ENCODE data around the gene DBH.

Gene DBH

DNA sequence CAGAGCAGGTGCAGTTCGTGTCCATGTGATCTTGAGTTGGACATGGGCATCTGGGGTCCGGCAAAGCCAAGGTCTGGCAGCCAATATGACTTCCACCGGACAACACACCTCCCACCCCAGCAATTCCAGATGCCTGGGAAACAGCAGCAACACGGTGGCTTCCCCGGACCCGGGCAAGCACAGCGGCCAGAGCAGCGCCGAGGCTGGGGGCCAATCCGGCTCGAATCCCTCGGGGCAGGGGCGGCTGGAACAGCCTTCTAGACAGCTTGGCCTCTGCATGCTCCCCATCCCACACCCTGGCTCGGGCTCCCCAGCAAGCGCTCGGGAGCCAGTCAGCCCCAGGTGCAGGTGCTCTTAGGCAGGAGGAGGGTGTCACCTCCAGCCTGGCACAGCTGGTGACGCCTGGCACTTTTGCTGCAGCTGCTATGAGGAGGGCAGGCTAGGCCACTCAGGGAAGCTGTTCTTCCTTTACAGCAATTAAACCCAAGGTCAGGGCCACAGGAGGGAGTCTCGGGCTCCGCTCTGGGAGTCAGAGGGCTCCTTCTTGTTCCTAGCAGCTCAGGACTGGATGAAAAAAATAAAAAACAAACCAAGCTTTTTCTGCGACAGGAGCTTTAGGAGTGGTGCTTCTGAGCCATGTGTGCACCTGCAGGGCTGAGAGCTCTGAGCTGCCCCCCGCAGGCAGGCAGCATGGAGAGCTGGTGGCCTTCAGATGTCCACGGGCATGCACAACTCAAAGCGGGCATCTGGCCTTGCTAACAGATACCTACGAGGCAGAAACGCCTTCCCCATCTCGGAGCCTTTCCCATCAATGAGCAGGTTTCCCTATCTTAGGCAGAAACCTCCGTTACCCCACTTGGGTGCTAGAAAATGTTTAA, 28.2 kb downstream of the DBH start:
- Histone ChIP-seq H3K4me2 (ENCODE audit: insufficient read depth, low read length) (no peak overlapping the region), H4K20me1 (ENCODE audit: insufficient read depth, low read length) (no peaks in the 10 kb centered on the region), H3K9ac (ENCODE audit: low read depth, low read length) (no peak overlapping the region), H2AFZ (ENCODE audit: low read depth, low read length) (no peak overlapping the region), H3K27ac (ENCODE audit: low read length) (no peak overlapping the region), H3K4me3 (ENCODE audit: low read depth in 1 of 2, low read length in 2 of 2) (no peak overlapping the region), H3K79me2 (ENCODE audit: insufficient read depth, low read length) (no peaks in the 10 kb centered on the region), H3K36me3 (ENCODE audit: insufficient read depth, low read length) (no peaks in the 10 kb centered on the region), H3K9me3 (ENCODE audit: insufficient read depth, low read length, severe bottlenecking) (no peaks in the 10 kb centered on the region), H3K27me3 (ENCODE audit: insufficient read depth, low read length, poor library complexity) (no peaks in the 10 kb centered on the region), H3K4me1 (ENCODE audit: insufficient read depth, low read length) (no peaks in the 10 kb centered on the region)
- ATAC-seq (ENCODE audit: insufficient read depth, low read depth) (no peak), DNase-seq (no peak)
- TF ChIP-seq, protein P1, sequence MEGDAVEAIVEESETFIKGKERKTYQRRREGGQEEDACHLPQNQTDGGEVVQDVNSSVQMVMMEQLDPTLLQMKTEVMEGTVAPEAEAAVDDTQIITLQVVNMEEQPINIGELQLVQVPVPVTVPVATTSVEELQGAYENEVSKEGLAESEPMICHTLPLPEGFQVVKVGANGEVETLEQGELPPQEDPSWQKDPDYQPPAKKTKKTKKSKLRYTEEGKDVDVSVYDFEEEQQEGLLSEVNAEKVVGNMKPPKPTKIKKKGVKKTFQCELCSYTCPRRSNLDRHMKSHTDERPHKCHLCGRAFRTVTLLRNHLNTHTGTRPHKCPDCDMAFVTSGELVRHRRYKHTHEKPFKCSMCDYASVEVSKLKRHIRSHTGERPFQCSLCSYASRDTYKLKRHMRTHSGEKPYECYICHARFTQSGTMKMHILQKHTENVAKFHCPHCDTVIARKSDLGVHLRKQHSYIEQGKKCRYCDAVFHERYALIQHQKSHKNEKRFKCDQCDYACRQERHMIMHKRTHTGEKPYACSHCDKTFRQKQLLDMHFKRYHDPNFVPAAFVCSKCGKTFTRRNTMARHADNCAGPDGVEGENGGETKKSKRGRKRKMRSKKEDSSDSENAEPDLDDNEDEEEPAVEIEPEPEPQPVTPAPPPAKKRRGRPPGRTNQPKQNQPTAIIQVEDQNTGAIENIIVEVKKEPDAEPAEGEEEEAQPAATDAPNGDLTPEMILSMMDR (IDR thresholded peaks at IDR 0.05; ENCODE audit: borderline replicate concordance, extremely low read depth, low read length, poor library complexity, severe bottlenecking): no peak
- no peak for TF ChIP-seq EZH2 (IDR thresholded peaks at IDR 0.05; ENCODE audit: borderline replicate concordance, low read depth, low read length, severe bottlenecking)

DNA sequence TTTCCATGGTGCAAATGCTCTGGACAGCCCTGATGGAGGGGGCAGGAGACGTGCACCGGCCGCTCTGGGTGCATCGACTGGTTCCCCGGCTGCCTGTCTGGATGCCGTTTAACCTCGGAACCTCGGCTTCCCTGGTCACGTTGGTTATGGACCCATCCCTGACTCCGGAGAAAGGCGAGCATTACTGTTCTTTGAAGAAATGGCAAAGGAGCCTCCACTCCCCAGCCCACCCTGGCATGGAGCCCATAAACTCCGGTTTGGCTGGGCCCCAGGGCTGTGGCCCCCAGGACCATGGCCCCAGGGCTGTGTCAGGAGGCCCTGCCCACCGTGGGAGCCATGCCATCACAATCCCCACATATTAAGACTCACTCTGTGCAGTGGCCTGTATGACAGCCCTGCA, 28.9 kb downstream of the DBH start:
- DNase-seq (no peak), ATAC-seq (ENCODE audit: insufficient read depth, low read depth) (no peak)
- Histone ChIP-seq H4K20me1 (ENCODE audit: insufficient read depth, low read length) (no peaks in the 10 kb centered on the region), H3K4me1 (ENCODE audit: insufficient read depth, low read length) (no peaks in the 10 kb centered on the region), H3K9me3 (ENCODE audit: insufficient read depth, low read length, severe bottlenecking) (no peaks in the 10 kb centered on the region), H3K9ac (ENCODE audit: low read depth, low read length) (no peak overlapping the region), H3K79me2 (ENCODE audit: insufficient read depth, low read length) (no peaks in the 10 kb centered on the region), H3K4me2 (ENCODE audit: insufficient read depth, low read length) (no peak overlapping the region), H2AFZ (ENCODE audit: low read depth, low read length) (no peak overlapping the region), H3K4me3 (ENCODE audit: low read depth in 1 of 2, low read length in 2 of 2) (no peak overlapping the region), H3K27me3 (ENCODE audit: insufficient read depth, low read length, poor library complexity) (no peaks in the 10 kb centered on the region), H3K27ac (ENCODE audit: low read length) (no peak overlapping the region), H3K36me3 (ENCODE audit: insufficient read depth, low read length) (no peaks in the 10 kb centered on the region)
- TF ChIP-seq, protein P1 (IDR thresholded peaks at IDR 0.05; ENCODE audit: borderline replicate concordance, extremely low read depth, low read length, poor library complexity, severe bottlenecking): no peak
- no peak for TF ChIP-seq EZH2 (IDR thresholded peaks at IDR 0.05; ENCODE audit: borderline replicate concordance, low read depth, low read length, severe bottlenecking)

DNA sequence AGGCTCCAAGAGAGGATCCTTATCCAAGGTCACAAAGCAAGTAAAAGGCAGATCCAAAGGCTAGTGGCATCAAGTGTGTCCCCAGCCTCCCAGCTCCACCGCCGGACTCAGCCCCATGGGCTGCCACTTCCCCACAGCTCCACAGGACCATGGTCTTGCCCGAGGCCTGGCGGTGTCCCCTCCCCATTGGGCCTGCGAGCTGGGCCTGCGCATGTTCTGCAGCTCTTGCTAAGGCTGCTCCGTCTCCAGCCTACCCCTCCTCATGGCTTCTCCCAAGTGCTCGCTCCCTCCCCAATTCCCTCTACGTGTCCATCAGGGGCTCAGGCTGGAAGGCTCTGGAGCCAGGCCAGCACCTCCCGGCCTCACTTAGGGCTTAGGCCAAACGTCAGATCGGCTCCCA, 29.4 kb downstream of the DBH start:
- no peak for TF ChIP-seq EZH2 (IDR thresholded peaks at IDR 0.05; ENCODE audit: borderline replicate concordance, low read depth, low read length, severe bottlenecking)
- TF ChIP-seq, protein P1 (IDR thresholded peaks at IDR 0.05; ENCODE audit: borderline replicate concordance, extremely low read depth, low read length, poor library complexity, severe bottlenecking): no peak
- H3K27ac ChIP-seq (ENCODE audit: low read length): no peak overlapping the region
- no peak overlapping the region for H3K9ac ChIP-seq (ENCODE audit: low read depth, low read length)
- no peaks in the 10 kb centered on the region for H3K4me1 ChIP-seq (ENCODE audit: insufficient read depth, low read length)
- no peak overlapping the region for H3K4me2 ChIP-seq (ENCODE audit: insufficient read depth, low read length)
- H3K27me3 ChIP-seq (ENCODE audit: insufficient read depth, low read length, poor library complexity): no peaks in the 10 kb centered on the region
- H3K4me3 ChIP-seq (ENCODE audit: low read depth in 1 of 2, low read length in 2 of 2): no peak overlapping the region
- H3K9me3 ChIP-seq (ENCODE audit: insufficient read depth, low read length, severe bottlenecking): no peaks in the 10 kb centered on the region
- no peaks in the 10 kb centered on the region for H3K79me2 ChIP-seq (ENCODE audit: insufficient read depth, low read length)
- no peaks in the 10 kb centered on the region for H4K20me1 ChIP-seq (ENCODE audit: insufficient read depth, low read length)
- no peak overlapping the region for H2AFZ ChIP-seq (ENCODE audit: low read depth, low read length)
- ATAC-seq (ENCODE audit: insufficient read depth, low read depth) (no peak), DNase-seq (no peak)
- H3K36me3 ChIP-seq (ENCODE audit: insufficient read depth, low read length): no peaks in the 10 kb centered on the region

Data from DND-41 (cell line).